ENCODE results near the gene ROR2.

ROR2 gene

DNA sequence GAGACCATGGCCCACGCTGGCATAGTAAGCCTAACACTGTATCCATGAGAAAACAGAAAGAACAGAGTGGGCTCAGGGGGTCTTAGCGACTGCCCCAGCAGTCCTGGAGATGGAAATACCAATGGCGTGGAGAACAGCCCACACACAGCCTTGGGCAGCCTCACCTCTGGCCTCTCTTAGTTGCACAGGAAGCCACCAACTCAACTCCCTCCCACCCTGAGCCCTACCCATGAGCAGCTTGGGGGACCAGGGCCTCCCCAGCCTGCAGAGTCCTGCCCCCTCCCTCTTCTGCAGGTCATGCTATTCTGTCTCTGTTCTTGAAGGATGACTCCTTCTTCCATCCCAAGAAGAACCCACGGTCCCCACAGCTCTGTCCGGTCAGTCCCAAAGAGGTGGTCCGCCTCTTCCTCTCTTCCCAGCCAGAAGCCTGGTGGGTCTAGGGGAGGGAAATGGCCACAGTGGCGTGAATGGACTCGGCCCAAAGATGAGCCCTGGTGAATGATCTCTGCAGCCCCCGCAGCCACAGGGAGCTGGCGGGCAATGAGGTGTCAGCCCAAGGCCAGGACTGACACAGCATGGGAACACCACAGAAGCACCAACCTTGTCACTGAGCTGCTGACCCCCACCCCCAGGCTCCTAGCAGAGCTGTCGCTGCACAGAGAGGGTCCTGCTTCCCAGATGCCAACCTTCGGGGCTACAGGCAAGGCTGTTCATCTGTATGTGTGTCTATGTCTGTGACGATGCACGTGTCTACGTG, 131.2 kb downstream of the ROR2 start:
- no peak for DNase-seq (ENCODE audit: low read depth, low spot score)

DNA sequence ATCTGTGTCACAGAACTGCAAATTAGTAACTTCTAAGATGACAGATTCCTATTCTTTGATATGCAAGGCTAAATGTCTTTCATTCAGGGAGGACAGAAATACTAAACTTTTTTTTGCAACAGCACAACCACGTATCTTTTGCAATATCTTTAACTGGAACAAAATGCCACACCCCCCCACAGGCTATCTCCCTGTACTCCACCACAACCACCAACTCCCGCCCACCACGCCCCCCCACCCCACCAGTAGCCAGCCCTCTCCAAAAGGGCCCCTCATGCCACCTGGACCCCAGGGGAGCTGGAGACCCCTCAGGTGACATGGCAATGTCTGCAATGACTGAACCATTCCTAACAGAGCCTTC, 131.8 kb downstream of the ROR2 start:
- no peak for DNase-seq (ENCODE audit: low read depth, low spot score)

DNA sequence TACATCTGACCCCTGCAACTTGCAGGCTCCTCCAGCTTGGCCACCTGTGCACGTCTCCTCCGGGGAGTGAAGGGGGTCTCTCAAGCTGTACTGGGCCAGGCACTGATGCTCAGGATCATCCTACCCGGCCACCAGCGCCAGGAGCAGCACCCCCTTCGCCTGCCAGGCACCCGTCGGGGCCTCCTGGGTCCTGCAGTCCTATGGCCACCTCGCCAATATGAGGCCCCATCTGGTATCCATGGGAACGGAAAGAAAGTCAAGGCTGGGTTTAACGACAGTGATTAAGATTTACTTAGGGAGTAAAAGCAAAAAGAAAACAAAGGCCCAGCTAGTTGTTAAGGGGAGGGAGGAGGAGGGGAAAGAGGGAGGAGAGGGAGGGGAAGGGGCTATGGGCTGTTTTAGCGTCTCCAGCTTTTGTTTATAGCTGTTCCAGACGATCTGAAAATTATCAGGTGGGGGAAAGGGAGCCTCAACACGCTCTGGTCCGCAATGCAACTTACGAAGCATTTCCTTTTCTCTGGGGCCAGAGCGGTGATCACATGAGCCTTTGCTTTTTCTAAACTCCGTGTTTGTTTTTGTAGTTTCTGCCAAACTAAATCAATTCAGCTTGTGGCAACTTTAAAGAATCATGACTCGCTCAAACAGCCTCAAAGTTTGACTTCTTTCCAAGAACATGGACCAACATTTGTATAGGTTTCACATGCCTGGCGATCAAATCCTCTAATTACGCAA, 132.4 kb downstream of the ROR2 start:
- no peak for DNase-seq (ENCODE audit: low read depth, low spot score)

- DNase-seq (ENCODE audit: low read depth, low spot score), result no peak
These were observed 132.9 kb downstream of the ROR2 start for GRCh38 chr9:91817106-91817492.

- DNase-seq (ENCODE audit: low read depth, low spot score), result no peak
These were observed 133.7 kb downstream of the ROR2 start for GRCh38 chr9:91816356-91816755.

DNA sequence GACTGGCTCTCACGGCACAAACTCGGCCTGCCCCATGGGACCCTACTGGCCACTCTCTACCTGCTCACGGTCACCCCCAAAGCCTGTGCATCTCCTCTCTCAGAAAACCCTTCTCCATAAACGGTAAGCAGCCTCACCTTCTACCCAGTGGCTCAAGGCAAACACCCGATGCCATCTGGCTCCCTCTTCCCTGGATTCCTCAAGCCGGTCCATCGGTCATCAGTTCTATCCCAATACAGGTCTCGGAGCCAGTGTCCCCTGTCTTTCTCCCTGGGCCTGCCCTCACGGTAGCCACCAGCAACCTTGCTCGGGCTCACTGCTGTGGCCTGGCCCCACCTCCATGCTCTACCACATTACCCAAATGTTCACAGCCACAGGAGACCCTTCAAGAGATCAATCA, 134.1 kb downstream of the ROR2 start:
- DNase-seq (ENCODE audit: low read depth, low spot score), result no peak

GRCh38 chr9:91814753-91815152, 135.3 kb downstream of the ROR2 start:
- no peak for DNase-seq (ENCODE audit: low read depth, low spot score)

- no peak for DNase-seq (ENCODE audit: low read depth, low spot score)
These were observed 135.8 kb downstream of the ROR2 start for GRCh38 chr9:91814201-91814600.

DNA sequence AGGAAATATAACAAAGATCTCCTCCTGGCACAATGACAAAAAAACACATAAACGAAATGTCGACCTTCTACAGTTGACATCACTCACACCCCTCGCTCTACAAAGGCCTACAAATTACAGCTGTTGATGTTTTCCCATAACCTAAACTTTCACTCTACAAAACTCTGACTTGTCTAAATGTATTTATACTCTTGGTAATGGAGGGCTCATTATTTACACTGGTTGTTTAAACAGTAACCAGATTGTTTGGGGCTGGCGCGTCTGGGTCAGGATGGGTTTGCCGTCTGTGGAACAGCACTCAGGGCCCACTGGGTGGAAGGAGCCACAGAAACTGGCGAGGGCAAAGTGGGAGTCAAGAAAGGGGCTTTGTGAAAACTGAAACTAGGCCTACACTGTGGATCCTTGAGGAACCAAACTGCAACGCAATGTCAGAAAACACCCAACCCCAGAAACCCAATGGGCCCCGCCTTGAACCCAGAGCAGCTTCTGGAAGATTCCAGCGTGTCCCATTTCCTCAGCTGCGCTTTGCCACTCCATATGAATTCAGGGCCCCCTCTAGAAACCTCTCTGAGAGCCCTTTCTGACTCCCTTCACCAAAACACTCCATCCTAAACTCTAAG, 136.7 kb downstream of the ROR2 start:
- DNase-seq (ENCODE audit: low read depth, low spot score), result no peak

DNA sequence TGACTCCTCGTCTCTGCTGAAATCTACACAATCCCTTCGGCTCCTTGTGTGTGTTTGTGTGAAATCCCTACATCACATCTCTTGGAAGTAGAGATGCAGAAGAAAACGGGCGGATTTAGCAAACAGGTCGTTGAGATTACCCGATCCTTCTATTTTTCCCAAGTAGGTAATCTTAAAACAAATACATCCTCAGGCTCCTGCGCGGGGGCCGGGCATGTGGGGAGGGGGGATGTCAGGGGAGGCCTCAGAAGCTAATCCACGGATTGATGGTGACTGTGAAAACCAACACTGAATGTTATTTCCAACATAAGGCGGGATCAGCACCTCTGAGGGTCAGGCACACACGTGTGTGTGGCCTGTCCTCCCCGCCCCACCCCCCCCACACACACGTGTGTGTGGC, 137.8 kb downstream of the ROR2 start:
- DNase-seq (ENCODE audit: low read depth, low spot score), result no peak

DNA sequence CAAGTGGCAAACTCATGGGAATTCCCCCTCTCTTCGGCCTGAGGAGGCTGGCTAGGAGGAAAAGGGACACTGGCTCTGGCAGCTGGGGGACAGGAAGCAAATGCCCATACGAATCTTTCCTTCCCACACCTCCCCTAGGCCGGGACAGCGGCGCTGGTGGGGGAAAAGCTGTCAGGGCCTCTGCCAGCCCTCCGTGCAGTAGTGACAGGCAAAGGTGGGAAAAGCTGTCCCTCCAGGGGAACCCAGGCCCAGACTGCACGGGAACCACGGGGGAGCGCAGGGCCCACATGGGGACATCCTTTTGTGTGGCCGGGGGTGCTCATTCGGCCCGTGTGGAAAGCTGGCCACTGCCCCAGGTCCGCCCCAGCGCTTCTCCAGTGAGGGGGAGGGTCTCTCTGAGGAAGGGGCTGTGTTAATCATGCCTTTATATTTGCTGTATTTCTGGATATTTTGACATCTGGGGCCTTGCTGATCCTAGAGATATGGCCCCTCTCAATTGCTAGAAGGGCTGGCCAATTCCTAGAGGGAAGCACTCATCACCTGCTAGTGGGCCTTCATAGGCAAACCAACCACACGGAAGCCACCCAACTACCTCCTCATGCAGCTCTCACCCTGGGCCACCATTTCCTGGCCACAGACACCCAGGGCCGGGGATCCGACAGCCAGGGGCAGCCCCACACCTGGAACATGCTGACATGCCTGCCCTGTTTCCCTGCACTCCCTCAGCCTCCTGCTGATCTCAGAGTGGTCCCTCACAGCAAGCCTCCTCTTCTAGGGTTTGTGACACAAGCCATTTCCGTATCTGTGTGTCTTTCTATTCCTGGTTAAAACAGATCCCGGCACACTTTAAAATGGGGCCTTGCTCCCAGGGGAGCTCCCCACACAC, 138.8 kb downstream of the ROR2 start:
- no peak for DNase-seq (ENCODE audit: low read depth, low spot score)

- DNase-seq (ENCODE audit: low read depth, low spot score), result no peak
These were observed 139.6 kb downstream of the ROR2 start for GRCh38 chr9:91810286-91810905.

DNA sequence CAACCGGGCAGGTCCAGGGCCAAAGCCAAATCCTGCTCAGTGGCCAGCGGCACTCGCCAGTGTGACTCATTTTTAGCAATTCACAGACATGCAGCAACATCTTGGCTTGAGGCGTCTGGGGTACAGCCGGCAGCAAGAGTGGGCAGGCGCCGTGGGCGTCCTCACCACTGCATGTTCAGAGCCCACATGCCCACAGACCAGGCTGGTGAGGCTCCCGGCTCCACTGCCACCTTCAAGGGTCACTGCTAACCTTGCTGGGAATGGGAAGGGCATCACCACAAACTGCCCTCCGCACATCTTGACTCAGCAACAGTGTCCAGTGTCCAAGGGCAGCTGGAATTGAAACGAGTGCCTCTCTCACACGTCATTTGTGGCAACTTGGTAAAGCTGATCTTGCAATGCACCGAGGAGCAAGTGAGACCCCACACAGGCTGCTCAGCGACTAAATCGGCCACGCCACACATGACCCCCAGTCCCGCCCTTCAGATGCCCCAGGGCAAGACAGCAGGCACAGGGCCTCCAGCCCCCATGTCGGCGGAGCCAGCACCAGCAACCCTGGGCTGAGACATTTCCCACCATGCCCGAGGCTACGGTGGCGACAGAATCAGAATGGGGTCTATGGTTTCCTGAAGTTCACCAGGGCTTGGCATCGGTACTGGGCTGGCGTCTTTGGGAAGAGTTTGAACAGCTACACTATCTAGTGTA, 140.3 kb downstream of the ROR2 start:
- no peak for DNase-seq (ENCODE audit: low read depth, low spot score)

DNA sequence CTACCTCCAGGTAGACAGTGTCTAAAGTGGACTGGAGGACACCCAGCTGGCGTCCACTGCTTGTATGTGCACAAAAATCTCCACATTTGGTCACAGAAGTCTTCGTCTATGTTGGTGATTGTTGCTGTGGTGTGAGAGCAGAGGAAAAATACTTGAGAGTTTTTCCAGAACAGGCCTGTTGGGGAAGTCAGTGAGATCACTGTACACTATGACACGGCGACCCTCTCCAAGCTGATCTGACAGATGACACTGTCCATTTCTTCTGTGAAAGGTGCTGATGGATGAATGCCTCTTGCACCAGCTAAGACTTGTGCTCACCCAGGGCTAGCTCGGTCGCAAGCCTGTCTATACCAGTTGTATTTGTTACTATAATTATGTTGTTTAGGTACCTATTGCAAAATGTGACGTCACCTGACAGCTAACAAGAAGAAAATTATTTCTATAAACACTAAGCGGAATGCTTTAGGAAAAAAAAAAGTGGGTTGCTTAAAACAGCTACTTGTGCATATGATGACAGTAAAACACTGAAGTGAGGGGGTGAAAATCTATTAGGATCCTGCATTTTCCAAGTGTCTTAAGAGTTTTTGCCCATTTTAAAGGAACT, 142.3 kb downstream of the ROR2 start:
- no peak for DNase-seq (ENCODE audit: low read depth, low spot score)

DNA sequence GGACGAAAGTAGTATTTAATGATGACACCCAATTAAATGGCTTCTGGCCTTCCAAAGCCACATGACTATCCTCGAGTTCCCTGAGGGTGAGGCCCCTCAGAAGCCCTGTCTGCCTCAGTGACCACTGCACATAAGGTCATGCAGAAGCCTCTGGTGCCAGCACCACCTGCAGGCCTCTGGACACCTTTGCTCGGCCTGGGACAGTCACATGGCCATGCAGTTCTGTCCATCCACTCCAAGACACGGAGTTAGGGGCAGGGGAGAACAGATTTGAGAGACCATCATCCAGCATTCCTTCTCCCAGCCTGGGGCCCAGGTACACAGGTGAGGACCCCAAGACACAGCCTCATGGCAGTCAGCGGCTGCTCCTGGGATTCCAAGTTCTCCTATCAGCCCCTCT, 145.0 kb downstream of the ROR2 start:
- no peak for DNase-seq (ENCODE audit: low read depth, low spot score)

DNA sequence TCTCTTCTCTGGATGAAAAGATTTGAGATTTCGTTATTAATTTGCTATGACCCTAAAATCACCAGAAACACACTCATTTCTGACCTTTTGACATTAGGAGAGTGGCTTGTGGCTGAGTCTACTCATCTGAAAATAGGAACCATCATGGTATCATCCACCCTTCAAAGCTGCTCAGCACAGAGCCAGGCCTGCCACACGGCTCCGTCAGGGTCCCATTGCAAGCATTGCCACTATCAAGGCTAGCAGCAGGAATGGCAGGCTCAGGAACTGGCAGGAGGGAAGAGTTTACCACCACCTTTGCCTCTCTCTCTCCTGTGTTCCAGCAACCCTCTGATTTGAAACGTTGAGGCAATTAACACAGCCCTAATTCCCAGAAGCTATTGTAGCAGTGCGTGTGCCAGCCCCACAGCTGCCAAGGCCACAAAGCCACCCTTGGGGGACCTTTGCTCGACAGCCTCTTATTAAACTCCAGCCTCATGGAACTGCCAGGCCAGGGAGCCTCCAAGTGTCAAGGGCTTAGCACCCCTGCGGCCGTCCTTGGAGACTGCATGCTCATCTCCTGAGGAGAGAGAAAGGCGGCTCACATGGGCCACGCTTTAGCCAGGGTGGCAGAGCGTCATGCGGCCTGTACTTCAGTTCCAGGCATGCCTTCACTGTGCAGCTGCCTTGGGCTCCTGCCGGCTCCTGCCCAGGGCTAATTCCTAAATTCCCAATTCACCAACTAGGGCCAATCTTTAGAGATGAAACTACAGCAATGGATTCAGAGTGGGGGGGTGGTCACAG, 145.9 kb downstream of the ROR2 start:
- DNase-seq (ENCODE audit: low read depth, low spot score), result no peak

DNA sequence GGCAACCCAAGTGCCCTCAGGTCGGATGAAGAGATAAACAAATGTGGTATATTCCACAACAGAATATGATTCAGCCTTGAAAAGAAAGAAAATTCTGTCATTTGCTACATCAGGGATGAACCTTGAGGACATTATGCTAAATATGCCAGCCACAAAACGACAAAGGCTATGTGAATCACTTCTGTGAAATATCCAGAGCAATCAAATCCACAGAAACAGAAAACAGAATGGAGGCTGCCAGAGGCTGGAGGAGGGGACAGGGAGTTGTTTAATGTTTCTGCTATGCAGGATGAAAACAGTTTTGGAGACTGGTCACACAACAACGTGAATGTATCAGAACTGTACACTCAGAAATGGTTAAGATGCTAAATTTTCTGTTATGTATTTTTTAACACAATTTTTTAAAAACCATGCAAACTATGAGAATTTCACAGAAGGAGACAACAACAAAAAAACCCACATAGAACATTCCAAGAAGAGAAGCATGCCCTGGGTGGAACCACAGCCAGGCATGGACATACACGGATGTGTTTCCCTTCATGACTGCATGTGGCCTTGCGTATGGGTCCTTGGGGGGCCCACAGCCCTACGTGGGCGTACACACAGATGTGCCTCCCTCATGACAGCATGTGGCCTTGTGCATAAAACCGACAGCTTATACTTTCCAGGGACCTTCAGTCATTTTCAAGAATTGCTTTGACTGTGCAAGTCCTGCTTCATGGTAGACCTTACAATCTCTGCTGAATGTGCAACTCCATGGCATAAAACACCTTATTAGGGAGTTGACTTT, 146.7 kb downstream of the ROR2 start:
- DNase-seq (ENCODE audit: low read depth, low spot score), result no peak

- DNase-seq (ENCODE audit: low read depth, low spot score), result no peak
These were observed 147.6 kb downstream of the ROR2 start for GRCh38 chr9:91802391-91802790.

DNA sequence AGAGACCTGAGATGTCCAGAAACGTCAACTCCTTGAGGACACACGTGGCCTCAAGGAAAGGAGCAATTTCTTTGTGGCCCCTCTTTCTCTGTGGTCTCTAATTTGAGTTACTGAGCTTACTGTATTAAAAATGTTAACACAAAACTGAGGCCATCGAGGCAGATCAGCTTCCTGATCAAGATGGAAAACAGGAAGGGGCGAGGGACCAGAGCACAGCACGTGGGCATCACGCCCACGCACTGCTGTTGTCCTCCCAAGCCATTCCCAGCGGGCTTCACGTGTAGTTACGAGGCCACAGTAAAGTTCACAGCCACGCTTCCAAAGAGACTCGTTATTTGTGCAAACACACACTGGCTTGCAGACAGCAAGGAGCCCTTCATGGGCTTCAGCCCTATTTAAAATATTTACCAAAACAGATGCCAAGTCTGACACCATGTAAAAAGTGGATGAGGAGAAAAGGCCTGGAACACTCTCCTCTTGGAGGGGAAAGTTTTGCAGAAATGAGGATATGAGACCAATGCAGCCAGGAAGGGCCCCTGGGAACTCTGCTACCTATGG, 149.5 kb downstream of the ROR2 start:
- no peak for DNase-seq (ENCODE audit: low read depth, low spot score)
